ENCODE results near the gene WDR64. TPM values are rescaled to one million over a fixed set of nuclear protein-coding genes. Genes with fewer than 3 reads are reported as not detected.
"Not testable (repeated sequence)": the region's sequence is repeated elsewhere in the genome, so short reads cannot be mapped to it uniquely, and the experiment has no call there.

The WDR64 gene
- total RNA-seq, 1 donor from 2014 or later: 0.44 TPM

- intact Hi-C loops (cut with micrococcal nuclease): no loop called here
These were observed 126.0 kb downstream of the WDR64 start for GRCh38 chr1:241778117-241778516.

- intact Hi-C loops (cut with micrococcal nuclease): no loop called here
These were observed 127.8 kb downstream of the WDR64 start for GRCh38 chr1:241779897-241780296.

GRCh38 chr1:241782396-241782795 is 130.3 kb downstream of the WDR64 start:
- intact Hi-C loops (cut with micrococcal nuclease): no loop called here

GRCh38 chr1:241787691-241788090 is 135.6 kb downstream of the WDR64 start:
- intact Hi-C loops (cut with micrococcal nuclease): no loop called here

- intact Hi-C loops (cut with micrococcal nuclease): no loop called here
These were observed 137.0 kb downstream of the WDR64 start for GRCh38 chr1:241789061-241789460.

GRCh38 chr1:241799416-241799815 is 147.3 kb downstream of the WDR64 start:
- intact Hi-C loops (cut with micrococcal nuclease): no loop called here

- intact Hi-C loops (cut with micrococcal nuclease): no loop called here
These were observed 148.6 kb downstream of the WDR64 start for GRCh38 chr1:241800640-241801039.

GRCh38 chr1:241802863-241803262 is 150.8 kb downstream of the WDR64 start:
- intact Hi-C loops (cut with micrococcal nuclease): no loop called here

- intact Hi-C loops (cut with micrococcal nuclease): not testable (repeated sequence)
These were observed 152.6 kb downstream of the WDR64 start for GRCh38 chr1:241804706-241805105.

GRCh38 chr1:241808265-241808664 is 156.2 kb downstream of the WDR64 start:
- intact Hi-C loops (cut with micrococcal nuclease): no loop called here

- intact Hi-C loops (cut with micrococcal nuclease): no loop called here
These were observed 158.8 kb downstream of the WDR64 start for GRCh38 chr1:241810769-241811405.

GRCh38 chr1:241813768-241814320 is 161.8 kb downstream of the WDR64 start:
- intact Hi-C loops (cut with micrococcal nuclease): no loop called here

- intact Hi-C loops (cut with micrococcal nuclease): no loop called here
These were observed 163.9 kb downstream of the WDR64 start for GRCh38 chr1:241816008-241816407.

GRCh38 chr1:241817331-241817792 is 165.3 kb downstream of the WDR64 start:
- intact Hi-C loops (cut with micrococcal nuclease): no loop called here

GRCh38 chr1:241817956-241818612 is 166.0 kb downstream of the WDR64 start:
- intact Hi-C loops (cut with micrococcal nuclease): no loop called here

GRCh38 chr1:241819340-241819866 is 167.3 kb downstream of the WDR64 start:
- intact Hi-C loops (cut with micrococcal nuclease): no loop called here

- intact Hi-C loops (cut with micrococcal nuclease): no loop called here
These were observed 169.3 kb downstream of the WDR64 start for GRCh38 chr1:241821363-241821762.

- intact Hi-C loops (cut with micrococcal nuclease): no loop called here
These were observed 170.8 kb downstream of the WDR64 start for GRCh38 chr1:241822846-241823245.

- intact Hi-C loops (cut with micrococcal nuclease): no loop called here
These were observed 171.8 kb downstream of the WDR64 start for GRCh38 chr1:241823925-241824324.

- intact Hi-C loops (cut with micrococcal nuclease): no loop called here
These were observed 173.5 kb downstream of the WDR64 start for GRCh38 chr1:241825581-241825980.

GRCh38 chr1:241826613-241827012 is 174.5 kb downstream of the WDR64 start:
- intact Hi-C loops (cut with micrococcal nuclease): not testable (repeated sequence)

- intact Hi-C loops (cut with micrococcal nuclease): no loop called here
These were observed 175.2 kb downstream of the WDR64 start for GRCh38 chr1:241827264-241827663.
